HepG2 (cell line): ENCODE results near the gene PELO. TPM values are rescaled to one million over a fixed set of nuclear protein-coding genes. Genes with fewer than 3 reads are reported as not detected.

Source experiments
- AHR ChIP-seq: IDR thresholded peaks from 2 replicates; pipeline ENCODE4 v1.6.1; 2018; ENCODE audit warnings: missing genetic modification reagents, missing compliant biosample characterization
- ARID3A ChIP-seq: IDR thresholded peaks from 2 replicates; pipeline ENCODE4 v1.6.1; 2012; ENCODE audit warnings: low read depth, low read length, improper control_type of control experiment
- BCL6 ChIP-seq: IDR thresholded peaks from 2 replicates; pipeline ENCODE4 v1.6.1; 2016; ENCODE audit warnings: missing genetic modification reagents, missing compliant biosample characterization
- BRD4 ChIP-seq: sonication (generic); formaldehyde crosslinking; IDR thresholded peaks from 2 replicates; pipeline ENCODE4 v1.4.0; 2020; ENCODE audit warnings: missing genetic modification reagents
- ELF1 ChIP-seq: sonication (generic); formaldehyde crosslinking; IDR thresholded peaks from 2 replicates; pipeline ENCODE4 v1.4.0; 2020; ENCODE audit warnings: missing genetic modification reagents
- GABPA ChIP-seq, 2 experiments: IDR thresholded peaks; 2 replicates each; pipeline ENCODE4 v1.6.1; 2011 to 2016; ENCODE audit warnings: low read depth in 2 of 2, low read length in 1 of 2, missing biosample characterization in 1 of 2, missing genetic modification characterization in 1 of 2
- HOXA3 ChIP-seq: sonication (generic); formaldehyde crosslinking; IDR thresholded peaks from 2 replicates; pipeline ENCODE4 v1.5.0; 2020; ENCODE audit warnings: missing genetic modification reagents
- MEF2D ChIP-seq: sonication (generic); formaldehyde crosslinking; IDR thresholded peaks from 2 replicates; pipeline ENCODE4 v1.5.1; 2020; ENCODE audit warnings: mild to moderate bottlenecking, missing genetic modification reagents
- MEIS2 ChIP-seq: sonication (generic); formaldehyde crosslinking; IDR thresholded peaks from 2 replicates; pipeline ENCODE4 v1.9.0; 2021; ENCODE audit warnings: mild to moderate bottlenecking, missing genetic modification reagents
- MNT ChIP-seq: fragments of 450-650 bp; IDR thresholded peaks from 2 replicates; pipeline ENCODE4 v1.6.1; 2016
- REST ChIP-seq, 2 experiments: IDR thresholded peaks; 2 replicates each; pipeline ENCODE4 v1.6.1; 2011 to 2012; ENCODE audit warnings: low read length in 2 of 2, borderline replicate concordance in 1 of 2, low read depth in 1 of 2, mild to moderate bottlenecking in 1 of 2, moderate library complexity in 1 of 2
- THAP8 ChIP-seq: sonication (generic); formaldehyde crosslinking; IDR thresholded peaks from 2 replicates; pipeline ENCODE4 v1.5.1; 2020; ENCODE audit warnings: missing genetic modification reagents, mild to moderate bottlenecking, borderline replicate concordance
- ZKSCAN5 ChIP-seq: sonication (generic); formaldehyde crosslinking; IDR thresholded peaks from 2 replicates; pipeline ENCODE4 v1.5.1; 2020; ENCODE audit warnings: mild to moderate bottlenecking, missing genetic modification reagents
- ZNF138 ChIP-seq: sonication (generic); formaldehyde crosslinking; IDR thresholded peaks from 2 replicates; pipeline ENCODE4 v1.5.0; 2020; ENCODE audit warnings: mild to moderate bottlenecking, low read depth, missing genetic modification reagents
- ZNF33A ChIP-seq: sonication (generic); formaldehyde crosslinking; IDR thresholded peaks from 2 replicates; pipeline ENCODE4 v1.5.1; 2020; ENCODE audit warnings: missing genetic modification reagents, mild to moderate bottlenecking, moderate library complexity, borderline replicate concordance
- ZNF546 ChIP-seq: sonication (generic); formaldehyde crosslinking; conservative IDR thresholded peaks from 2 replicates; pipeline ENCODE4 v1.8.1; 2023; ENCODE audit warnings: mild to moderate bottlenecking, missing genetic modification reagents
- ZNF704 ChIP-seq: sonication (generic); formaldehyde crosslinking; IDR thresholded peaks from 2 replicates; pipeline ENCODE4 v1.8.1; 2023; ENCODE audit warnings: mild to moderate bottlenecking, inconsistent platforms, moderate library complexity, missing genetic modification reagents, borderline replicate concordance
- polyA plus RNA-seq, 8 experiments: library from polyadenylated mRNA; depleted of rRNA in 3 of 8; stranded (reverse) in 7 of 8; unstranded in 1 of 8; fragments of >200 nt; fragmentation: Illumina TruSeq in 4 of 8; extraction: Trizol in 4 of 8; gene quantifications; 2 replicates each; pipeline versions ENCODE4 v1.2.1 to v1.2.3, GENCODE V29; 2011 to 2016; ENCODE audit warnings: low read depth in 4 of 8, missing spikeins in 1 of 8, mixed read lengths in 1 of 8; ENCODE audit not compliant: insufficient read depth in 1 of 8
- total RNA-seq, 5 experiments: library from RNA; depleted of rRNA; stranded (reverse); fragments of >200 nt; fragmentation: Illumina TruSeq; extraction: Trizol; gene quantifications; 2 replicates each; pipeline ENCODE4 v1.2.3, GENCODE V29; 2016; ENCODE audit warnings: low read depth in 1 of 5

The PELO gene
- total and polyA plus RNA-seq, 2 of the 13 experiments (the other 11 are each of a cell fraction or from before 2014, with no cell fraction given): 19.0 to 23.9 TPM

- TF ChIP-seq MEF2D (CRISPR knock-in tag) (0 out of 2 replicates have a peak, but pooled peaks have one; percentile 4), BRD4 (CRISPR knock-in tag) (no peak), ZKSCAN5 (CRISPR knock-in tag) (peak; percentile 67; the same call in 1 of the 2 replicates), AHR (CRISPR knock-in tag) (0 out of 2 replicates have a peak, but pooled peaks have one; percentile 29), ZNF33A (CRISPR knock-in tag) (no peak), ZNF704 (CRISPR knock-in tag) (0 out of 2 replicates have a peak, but pooled peaks have one; percentile 69), THAP8 (CRISPR knock-in tag) (peak; percentile 89; the same call in 1 of the 2 replicates), BCL6 (CRISPR knock-in tag) (0 out of 2 replicates have a peak, but pooled peaks have one; percentile 19), HOXA3 (no peak), ELF1 (peak; percentile 46), MNT (peak; percentile 24; the same call in 1 of the 2 replicates), MEIS2 (CRISPR knock-in tag) (0 out of 2 replicates have a peak, but pooled peaks have one; percentile 8), GABPA (IDR thresholded peaks at IDR 0.05; ENCODE audit: low read depth, low read length) (no peak), GABPA (CRISPR knock-in tag; IDR thresholded peaks at IDR 0.05; ENCODE audit: low read depth) (no peak; the same call in 1 of the 2 replicates), ZNF138 (CRISPR knock-in tag) (0 out of 2 replicates have a peak, but pooled peaks have one; percentile 31), ARID3A (no peak), ZNF546 (CRISPR knock-in tag) (0 out of 2 replicates have a peak, but pooled peaks have one; percentile 26), REST (IDR thresholded peaks at IDR 0.05; ENCODE audit: borderline replicate concordance in 1 of 2, low read depth in 1 of 2, low read length in 2 of 2) (peak in 1 of 2 experiments; percentile 47; a peak in 1 of 4 replicates)
These were observed 12.3 kb downstream of the PELO start (continued) for GRCh38 chr5:52799983-52800393.
